Brain microvascular endothelial cell (primary cell): Measurements from ENCODE around the gene NPR3.

Source experiments
- DNase-seq: peaks from one replicate; pipeline ENCODE4 v3.0.0-alpha.2; 2020
- H3K27ac ChIP-seq: fragments of 250-450 bp; sonication (Bioruptor Pico); 2 replicates; pipeline ENCODE4 v1.5.1; 2020; ENCODE audit warnings: mild to moderate bottlenecking, moderate library complexity
- H3K27me3 ChIP-seq: fragments of 250-450 bp; sonication (Bioruptor Pico); replicated peaks from 2 replicates; pipeline ENCODE4 v1.5.1; 2020; ENCODE audit warnings: mild to moderate bottlenecking
- H3K36me3 ChIP-seq: fragments of 250-450 bp; sonication (Bioruptor Pico); replicated peaks from 2 replicates; pipeline ENCODE4 v1.5.1; 2020; ENCODE audit warnings: mild to moderate bottlenecking
- H3K4me3 ChIP-seq: 2 replicates; pipeline ENCODE4 v1.5.1; 2011; ENCODE audit warnings: low read depth, mild to moderate bottlenecking, control low read depth, low read length, moderate library complexity
- CTCF ChIP-seq: IDR thresholded peaks from 2 replicates; pipeline ENCODE4 v1.5.1; 2011; ENCODE audit warnings: low read depth, mild to moderate bottlenecking, moderate library complexity, low read length, control low read depth, inconsistent platforms; ENCODE audit errors: missing control alignments
- in situ Hi-C: cut with HindIII; loops from 2 replicates; pipeline ENCODE4 v1.10.0; 2017; ENCODE audit warnings: low sequenced_read_pairs, low pct_ligation_motif_present

NPR3 gene

GRCh38 chr5:32836176-32836575 lies 125.1 kb downstream of the NPR3 start:
- no peak overlapping the region for H3K4me3 ChIP-seq
- H3K27ac ChIP-seq, result no peak overlapping the region
- TF ChIP-seq CTCF, result no peak
- H3K27me3 ChIP-seq, result no peaks in the 10 kb centered on the region
- H3K36me3 ChIP-seq, result no peaks in the 10 kb centered on the region
- no peak for DNase-seq
- in situ Hi-C loops, result no loop called here

- DNase-seq, result no peak
- H3K27me3 ChIP-seq, result no peaks in the 10 kb centered on the region
- no peaks in the 10 kb centered on the region for H3K36me3 ChIP-seq
- H3K27ac ChIP-seq, result no peak overlapping the region
- in situ Hi-C loops, result no loop called here
- H3K4me3 ChIP-seq, result no peak overlapping the region
- no peak for TF ChIP-seq CTCF
Measured at GRCh38 chr5:32837211-32837610, 126.1 kb downstream of the NPR3 start.

- DNase-seq, result no peak
Measured at GRCh38 chr5:32839106-32839505, 128.0 kb downstream of the NPR3 start.

GRCh38 chr5:32840606-32841005 lies 129.5 kb downstream of the NPR3 start:
- no peak for DNase-seq
- Histone ChIP-seq H3K4me3 (no peak overlapping the region), H3K27ac (no peak overlapping the region), H3K36me3 (no peaks in the 10 kb centered on the region), H3K27me3 (no peaks in the 10 kb centered on the region)
- in situ Hi-C loops, result no loop called here
- no peak for TF ChIP-seq CTCF

More at GRCh38 chr5:32839106-32839505, 128.0 kb downstream of the NPR3 start:
- no peak for TF ChIP-seq CTCF
- Histone ChIP-seq H3K36me3 (no peaks in the 10 kb centered on the region), H3K27ac (no peak overlapping the region), H3K4me3 (no peak overlapping the region), H3K27me3 (no peaks in the 10 kb centered on the region)
- in situ Hi-C loops, result no loop called here
